Psoas muscle (tissue), 8 donors: ENCODE data around the gene HIF3A. TPM values are rescaled to one million over a fixed set of nuclear protein-coding genes. Genes with fewer than 3 reads are reported as not detected.
A peak's percentile ranks its signal among the peaks of the same experiment; 100 is the strongest.

Source experiments
- ATAC-seq, 4 donors: fragments of 200-7000 bp; cut with Tn5 transposase; one replicate each; pipeline ENCODE4 v1.9.1; 2020; ENCODE audit warnings: moderate library complexity in 3 of 4, mild to moderate bottlenecking in 2 of 4
- DNase-seq, 2 donors: peaks; one replicate each; pipeline ENCODE4 v3.0.0-alpha.2; 2020
- H3K27ac ChIP-seq: fragments of 200-600 bp; one replicate; pipeline ENCODE4 v1.8.0; 2022
- H3K27me3 ChIP-seq, 3 donors: fragments of 200-600 bp in 1 of 3; one replicate each; pipeline versions ENCODE4 v1.6.1 to v1.8.0; 2013 to 2022; ENCODE audit warnings: low read length in 2 of 3, mild to moderate bottlenecking in 2 of 3, moderate library complexity in 1 of 3; ENCODE audit not compliant: insufficient read depth in 3 of 3
- H3K36me3 ChIP-seq, 2 donors: fragments of 200-600 bp in 1 of 2; one replicate each; pipeline versions ENCODE4 v1.6.1 to v1.8.0; 2013 to 2022; ENCODE audit warnings: low read depth in 1 of 2, mild to moderate bottlenecking in 1 of 2, moderate library complexity in 1 of 2; ENCODE audit not compliant: insufficient read depth in 1 of 2
- H3K4me1 ChIP-seq: fragments of 200-600 bp; one replicate; pipeline ENCODE4 v1.8.0; 2022
- H3K4me3 ChIP-seq: fragments of 200-600 bp; one replicate; pipeline ENCODE4 v1.8.0; 2022; ENCODE audit warnings: mild to moderate bottlenecking
- H3K9me3 ChIP-seq: fragments of 200-600 bp; one replicate; pipeline ENCODE4 v1.8.0; 2022
- WGBS, 3 donors: extraction: QIAGEN DNeasy Blood & Tissue Kit; methylation state at CpG; one replicate each; pipeline versions ENCODE4 v1.1.6 to v1.1.7; 2013; 5-methylcytosine and 5-hydroxymethylcytosine counted together
- intact Hi-C, 2 donors: fragments of 100-400 bp; cut with DNase I; formaldehyde crosslinking; loops; one replicate each; pipeline versions ENCODE4 v1.11.0 to v1.14.2; 2022
- polyA plus RNA-seq, 3 donors: library from polyadenylated mRNA; stranded (reverse); fragments of 200-250 nt; gene quantifications; one replicate each; pipeline ENCODE4 v1.2.3, GENCODE V29; 2013
- total RNA-seq, 4 donors: library from RNA; stranded (reverse); fragmentation: NEBNext Ultra II Directional in 2 of 4; extraction: Animal tissue kit (Norgen Biotek cat#: 25700) in 2 of 4; gene quantifications; one replicate each; pipeline versions ENCODE4 v1.2.1 to v1.2.4, GENCODE V29; 2021 to 2023
- TF ChIP-seq, protein P1 (sequence below): fragments of 200-600 bp; IDR thresholded peaks from one replicate; pipeline ENCODE4 v1.8.0; 2022; ENCODE audit warnings: antibody characterized with exemption
- donor health status: healthy with polysubstance abuse.
- donor health status: DM: no; HTN: no; CAD: no; lungs with moderate emphysema.
- donor health status: Bipolar disorder and iron deficiency.
- donor health status: healthy.
- donor health status: DM: yes; HTN: yes; CAD: no.
- donor health status: DM: no; HTN: no; CAD: no.
- donor health status: DM: no; HTN: no; CAD: no.
- donor health status: DM: yes; HTN: yes; CAD: no.

HIF3A gene
- total and polyA plus RNA-seq, 7 donors, result 1.6 to 20.4 (median 10.5) TPM

GRCh38 chr19:46390866-46391265 is 94.0 kb downstream of the HIF3A start:
- no peaks in the 10 kb centered on the region for H3K27me3 ChIP-seq
- peak in 1 of 2 donors; percentile 46 for DNase-seq
- H3K36me3 ChIP-seq, result peaks cover 6 to 59% of the 10 kb centered on the region in 2 donors
- TF ChIP-seq, protein P1, sequence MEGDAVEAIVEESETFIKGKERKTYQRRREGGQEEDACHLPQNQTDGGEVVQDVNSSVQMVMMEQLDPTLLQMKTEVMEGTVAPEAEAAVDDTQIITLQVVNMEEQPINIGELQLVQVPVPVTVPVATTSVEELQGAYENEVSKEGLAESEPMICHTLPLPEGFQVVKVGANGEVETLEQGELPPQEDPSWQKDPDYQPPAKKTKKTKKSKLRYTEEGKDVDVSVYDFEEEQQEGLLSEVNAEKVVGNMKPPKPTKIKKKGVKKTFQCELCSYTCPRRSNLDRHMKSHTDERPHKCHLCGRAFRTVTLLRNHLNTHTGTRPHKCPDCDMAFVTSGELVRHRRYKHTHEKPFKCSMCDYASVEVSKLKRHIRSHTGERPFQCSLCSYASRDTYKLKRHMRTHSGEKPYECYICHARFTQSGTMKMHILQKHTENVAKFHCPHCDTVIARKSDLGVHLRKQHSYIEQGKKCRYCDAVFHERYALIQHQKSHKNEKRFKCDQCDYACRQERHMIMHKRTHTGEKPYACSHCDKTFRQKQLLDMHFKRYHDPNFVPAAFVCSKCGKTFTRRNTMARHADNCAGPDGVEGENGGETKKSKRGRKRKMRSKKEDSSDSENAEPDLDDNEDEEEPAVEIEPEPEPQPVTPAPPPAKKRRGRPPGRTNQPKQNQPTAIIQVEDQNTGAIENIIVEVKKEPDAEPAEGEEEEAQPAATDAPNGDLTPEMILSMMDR, result no peak
- H3K9me3 ChIP-seq, result no peaks in the 10 kb centered on the region
- peak in 2 of 4 donors; percentile 18 to 29 for ATAC-seq
- no peaks in the 10 kb centered on the region for H3K4me1 ChIP-seq
- intact Hi-C loops, result no loop called here
- H3K27ac ChIP-seq, result no peak overlapping the region
- no peak overlapping the region for H3K4me3 ChIP-seq
- 85 to 89% (median 86%) methylated on average over 18 of the region's 18 CpGs for WGBS, 3 donors

DNA sequence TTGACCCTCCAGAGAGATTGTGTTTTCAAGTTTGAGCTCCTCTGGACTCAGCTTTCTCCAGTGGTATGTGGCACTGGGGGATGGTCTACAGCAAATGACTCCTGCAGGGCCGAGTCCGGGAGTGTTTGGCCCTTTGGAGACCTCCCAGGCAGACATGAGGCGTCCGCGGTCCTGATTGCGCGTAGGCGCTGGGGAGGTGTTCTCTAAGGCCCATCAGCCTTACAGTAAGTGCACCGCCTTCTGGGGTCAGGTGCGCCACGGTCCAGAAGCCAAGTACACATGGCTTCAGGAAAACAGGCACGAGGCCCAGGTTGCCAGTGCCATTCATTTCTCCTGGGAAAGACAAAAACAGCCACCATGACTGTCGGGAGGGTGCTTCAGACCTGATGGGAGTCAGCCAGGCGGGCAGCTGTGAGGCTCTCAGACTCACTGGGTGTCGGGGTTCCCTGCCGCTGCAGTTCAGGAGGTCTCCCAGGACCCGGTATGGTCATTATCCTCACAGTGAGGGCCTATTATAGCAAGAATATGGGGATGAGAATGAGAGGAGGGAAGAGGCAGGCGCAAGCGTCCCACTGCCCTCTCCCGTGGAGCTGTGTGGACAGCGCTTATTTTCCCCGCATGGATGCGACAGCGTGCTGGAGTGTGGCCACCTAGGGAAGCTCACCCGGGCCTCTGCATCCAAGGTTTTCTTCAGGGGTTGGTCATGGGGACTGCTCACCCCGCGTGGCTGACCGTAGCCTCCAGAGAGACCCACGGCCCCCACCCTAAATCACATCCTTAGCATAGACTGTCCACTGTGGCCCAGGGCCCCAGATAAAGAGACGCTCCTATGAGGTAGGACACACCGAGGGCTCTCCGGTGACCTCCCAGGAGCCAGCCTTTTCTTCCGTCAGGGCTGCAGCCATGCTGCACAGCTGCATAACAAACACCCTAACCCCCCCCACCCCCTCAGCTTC is 94.7 kb downstream of the HIF3A start:
- TF ChIP-seq, protein P1, result no peak
- intact Hi-C loops, result no loop called here
- DNase-seq (no peak), ATAC-seq (no peak)
- Histone ChIP-seq H3K4me1 (no peaks in the 10 kb centered on the region), H3K36me3 (peaks cover 4 to 58% of the 10 kb centered on the region in 2 donors), H3K4me3 (no peak overlapping the region), H3K27me3 (no peaks in the 10 kb centered on the region), H3K9me3 (no peaks in the 10 kb centered on the region), H3K27ac (no peak overlapping the region)
- 86 to 90% (median 89%) methylated on average over 29 to 33 of the region's 33 CpGs for WGBS, 3 donors

DNA sequence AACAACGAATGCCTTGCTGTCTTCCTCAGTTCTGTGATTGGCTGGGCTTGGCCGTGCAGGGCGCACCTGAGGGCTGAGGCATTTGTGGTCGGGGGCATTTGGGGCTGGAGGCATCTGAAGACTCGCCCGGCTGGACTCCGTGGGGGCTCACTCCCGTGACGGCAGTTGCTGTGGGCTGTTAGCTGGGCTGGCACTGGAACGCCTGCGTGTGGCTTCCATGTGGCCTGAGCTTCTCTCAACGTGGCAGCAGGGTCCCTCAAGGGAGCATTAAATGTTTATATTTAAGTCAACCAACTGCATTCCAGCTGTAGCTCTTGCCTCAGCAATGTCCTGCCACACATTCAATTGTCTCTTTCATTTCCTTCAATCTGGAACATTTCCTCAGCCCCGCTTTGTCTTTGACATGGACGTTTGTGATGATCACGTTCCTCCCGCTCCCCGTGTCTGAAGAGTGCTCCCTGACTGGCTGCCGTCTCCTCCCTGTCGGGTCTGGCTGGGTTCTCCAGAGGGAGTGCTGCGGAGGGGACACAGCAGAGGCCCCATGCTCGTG is 95.5 kb downstream of the HIF3A start:
- intact Hi-C loops, result no loop called here
- 51 to 58% (median 57%) methylated on average over 21 of the region's 21 CpGs for WGBS, 3 donors
- DNase-seq (no peak), ATAC-seq (no peak)
- Histone ChIP-seq H3K9me3 (no peaks in the 10 kb centered on the region), H3K27me3 (no peaks in the 10 kb centered on the region), H3K36me3 (peaks cover 4 to 50% of the 10 kb centered on the region in 2 donors), H3K4me1 (no peaks in the 10 kb centered on the region), H3K27ac (no peak overlapping the region), H3K4me3 (no peak overlapping the region)
- TF ChIP-seq, protein P1, result no peak

- Histone ChIP-seq H3K27me3 (no peaks in the 10 kb centered on the region), H3K36me3 (peaks cover 4 to 45% of the 10 kb centered on the region in 2 donors), H3K4me1 (no peaks in the 10 kb centered on the region), H3K4me3 (no peak overlapping the region), H3K27ac (no peak overlapping the region), H3K9me3 (no peaks in the 10 kb centered on the region)
- TF ChIP-seq, protein P1, result no peak
- intact Hi-C loops, result no loop called here
- 49 to 62% (median 61%) methylated on average over 4 of the region's 4 CpGs for WGBS, 3 donors
- ATAC-seq, result no peak
- no peak for DNase-seq
Measured at GRCh38 chr19:46392837-46393236, 96.0 kb downstream of the HIF3A start.

Other genes with a start within 250 kb of the HIF3A start
- not detected for gene IGFL3, start 172.4 kb upstream of the HIF3A start, total RNA-seq
- gene IGFL3, start 172.4 kb upstream of the HIF3A start, polyA plus RNA-seq, result not detected
- gene IGFL2, start 148.8 kb upstream of the HIF3A start, total RNA-seq, result not detected
- not detected for gene IGFL2, start 148.8 kb upstream of the HIF3A start, polyA plus RNA-seq
- gene IGFL1, start 67.3 kb upstream of the HIF3A start, total RNA-seq, result not detected
- not detected for gene IGFL1, start 67.3 kb upstream of the HIF3A start, polyA plus RNA-seq
- gene PPP5C, start 50.0 kb downstream of the HIF3A start, total RNA-seq, result 10 to 100 TPM; 47.7 to 69.4 (median 53.6) TPM
- 10 to 100 TPM; 39.7 to 73.6 (median 51.7) TPM for gene PPP5C, start 50.0 kb downstream of the HIF3A start, polyA plus RNA-seq
- gene CCDC8, start 116.5 kb downstream of the HIF3A start, total RNA-seq, result 1 to 10 TPM; 1.1 to 7.0 (median 2.4) TPM
- 1 to 10 TPM in 1 of 3 donors, under 1 TPM in 2; 0.51 to 1.6 (median 0.84) TPM for gene CCDC8, start 116.5 kb downstream of the HIF3A start, polyA plus RNA-seq
- gene PNMA8C, start 131.9 kb downstream of the HIF3A start, total RNA-seq, result not detected
- under 1 TPM in 1 of 3 donors, not detected in 2; 0.01 TPM for gene PNMA8C, start 131.9 kb downstream of the HIF3A start, polyA plus RNA-seq
- gene PNMA8A, start 174.5 kb downstream of the HIF3A start, total RNA-seq, result 1 to 10 TPM in 2 of 4 donors, under 1 TPM in 2; 0.48 to 3.8 (median 1.5) TPM
- gene PNMA8A, start 174.5 kb downstream of the HIF3A start, polyA plus RNA-seq, result 1 to 10 TPM in 1 of 3 donors, under 1 TPM in 2; 0.11 to 2.2 (median 0.38) TPM
- under 1 TPM; 0.17 to 0.52 (median 0.43) TPM for gene PNMA8B, start 198.8 kb downstream of the HIF3A start, total RNA-seq
- gene PNMA8B, start 198.8 kb downstream of the HIF3A start, polyA plus RNA-seq, result under 1 TPM; 0.16 to 0.43 (median 0.18) TPM